MM.1S (cell line): ENCODE measurements around the gene IL22RA2.

Experiments
- EZH2 ChIP-seq: fragments of 300-600 bp; sonication (generic); optimal IDR thresholded peaks from 2 replicates; pipeline ENCODE3; 2017; ENCODE audit warnings: low read depth, mild to moderate bottlenecking, antibody characterized with exemption, low read length, mixed read lengths
- TF ChIP-seq, protein P1 (sequence below): fragments of 300-600 bp; sonication (generic); IDR thresholded peaks from 2 replicates; pipeline ENCODE4 v1.5.1; 2016; ENCODE audit warnings: antibody characterized with exemption, low read length, mixed read lengths

DNA sequence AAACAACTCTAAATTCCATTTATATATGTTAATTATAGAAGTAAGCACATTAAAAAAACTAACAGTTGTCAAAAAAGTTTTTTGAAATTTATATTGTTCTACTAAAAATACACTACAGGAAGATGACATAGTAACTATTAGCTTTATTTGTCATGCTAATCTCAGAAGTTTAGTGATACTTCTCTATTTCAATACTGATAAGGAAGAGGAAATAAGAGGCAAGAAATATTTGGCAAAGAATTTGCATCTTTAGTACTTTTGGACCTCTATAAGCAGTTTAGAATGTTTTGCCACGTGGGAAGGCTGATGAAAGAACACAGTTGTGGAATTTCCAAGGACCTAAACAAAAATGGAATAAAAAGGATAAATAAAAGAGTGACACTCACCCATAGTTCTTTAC is 33.1 kb upstream of the IL22RA2 start:
- TF ChIP-seq, protein P1, sequence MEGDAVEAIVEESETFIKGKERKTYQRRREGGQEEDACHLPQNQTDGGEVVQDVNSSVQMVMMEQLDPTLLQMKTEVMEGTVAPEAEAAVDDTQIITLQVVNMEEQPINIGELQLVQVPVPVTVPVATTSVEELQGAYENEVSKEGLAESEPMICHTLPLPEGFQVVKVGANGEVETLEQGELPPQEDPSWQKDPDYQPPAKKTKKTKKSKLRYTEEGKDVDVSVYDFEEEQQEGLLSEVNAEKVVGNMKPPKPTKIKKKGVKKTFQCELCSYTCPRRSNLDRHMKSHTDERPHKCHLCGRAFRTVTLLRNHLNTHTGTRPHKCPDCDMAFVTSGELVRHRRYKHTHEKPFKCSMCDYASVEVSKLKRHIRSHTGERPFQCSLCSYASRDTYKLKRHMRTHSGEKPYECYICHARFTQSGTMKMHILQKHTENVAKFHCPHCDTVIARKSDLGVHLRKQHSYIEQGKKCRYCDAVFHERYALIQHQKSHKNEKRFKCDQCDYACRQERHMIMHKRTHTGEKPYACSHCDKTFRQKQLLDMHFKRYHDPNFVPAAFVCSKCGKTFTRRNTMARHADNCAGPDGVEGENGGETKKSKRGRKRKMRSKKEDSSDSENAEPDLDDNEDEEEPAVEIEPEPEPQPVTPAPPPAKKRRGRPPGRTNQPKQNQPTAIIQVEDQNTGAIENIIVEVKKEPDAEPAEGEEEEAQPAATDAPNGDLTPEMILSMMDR, result no peak
- no peak for TF ChIP-seq EZH2
